Gastrocnemius medialis (tissue), 4 donors: ENCODE results near the gene ZNF587B. TPM values are rescaled to one million over a fixed set of nuclear protein-coding genes. Genes with fewer than 3 reads are reported as not detected.

ENCODE experiments used
- ATAC-seq, 2 donors: fragments of 150-250 bp; one replicate each; pipeline ENCODE4 v1.9.1; 2016
- DNase-seq, 2 donors: peaks; one replicate each; pipeline ENCODE4 v3.0.0-alpha.2; 2019
- H3K27ac ChIP-seq, 4 donors: fragments of 200-600 bp; sonication (generic); 1 replicate in 1 of 4; 2 replicates in 3 of 4; pipeline ENCODE4 v1.5.1; 2016 to 2018; ENCODE audit warnings: mild to moderate bottlenecking in 2 of 4, moderate library complexity in 1 of 4
- H3K27me3 ChIP-seq, 3 donors: fragments of 200-600 bp; sonication (generic) in 2 of 3; 1 replicate in 1 of 3; 2 replicates in 2 of 3; pipeline versions ENCODE4 v1.5.1 to v1.6.0; 2016 to 2019; ENCODE audit warnings: mild to moderate bottlenecking in 1 of 3, moderate library complexity in 1 of 3
- H3K36me3 ChIP-seq, 2 donors: fragments of 200-600 bp; sonication (generic) in 1 of 2; one replicate each; pipeline ENCODE4 v1.5.1; 2017 to 2018
- H3K4me1 ChIP-seq, 2 donors: fragments of 200-600 bp; sonication (generic) in 1 of 2; one replicate each; pipeline ENCODE4 v1.5.1; 2016 to 2017; ENCODE audit warnings: mild to moderate bottlenecking in 2 of 2
- H3K4me3 ChIP-seq, 4 donors: fragments of 200-600 bp; sonication (generic) in 3 of 4; 1 replicate in 1 of 4; 2 replicates in 3 of 4; pipeline ENCODE4 v1.5.1; 2016 to 2019; ENCODE audit warnings: mild to moderate bottlenecking in 2 of 4
- H3K9me3 ChIP-seq, 3 donors: fragments of 200-600 bp; sonication (generic) in 2 of 3; 1 replicate in 1 of 3; 2 replicates in 2 of 3; pipeline ENCODE4 v1.5.1; 2016 to 2019
- CTCF ChIP-seq, 5 experiments: fragments of 450-650 bp in 3 of 5; fragments of 200-600 bp in 2 of 5; sonication (generic) in 2 of 5; IDR thresholded peaks in 4 of 5; conservative IDR thresholded peaks in 1 of 5; 1 replicate in 4 of 5; 2 replicates in 1 of 5; pipeline ENCODE4 v1.5.1; 2016 to 2019; ENCODE audit warnings: antibody characterized with exemption in 5 of 5, mild to moderate bottlenecking in 3 of 5, moderate library complexity in 3 of 5
- POLR2A ChIP-seq, 2 donors: fragments of 450-650 bp; IDR thresholded peaks; one replicate each; pipeline ENCODE4 v1.6.1; 2017; ENCODE audit warnings: antibody characterized with exemption in 2 of 2, mild to moderate bottlenecking in 2 of 2, moderate library complexity in 2 of 2
- in situ Hi-C, 4 donors: fragments of 200-750 bp; cut with MboI; loops; one replicate each; pipeline versions ENCODE4 v1.15.0 to v1.8.0; 2017; ENCODE audit warnings: low sequenced_read_pairs in 4 of 4
- intact Hi-C: fragments of 100-400 bp; cut with DNase I; formaldehyde crosslinking; loops from one replicate; pipeline ENCODE4 v1.15.1; 2023; ENCODE audit warnings: low total_unique reads
- total RNA-seq, 4 donors: library from RNA; depleted of rRNA; stranded (reverse); fragments of >200 nt; gene quantifications; one replicate each; pipeline versions ENCODE4 v1.1.0 to v1.2.3, GENCODE V29; 2016

ZNF587B gene
- 1 to 10 TPM; 2.1 to 9.6 (median 6.3) TPM for total RNA-seq

DNA sequence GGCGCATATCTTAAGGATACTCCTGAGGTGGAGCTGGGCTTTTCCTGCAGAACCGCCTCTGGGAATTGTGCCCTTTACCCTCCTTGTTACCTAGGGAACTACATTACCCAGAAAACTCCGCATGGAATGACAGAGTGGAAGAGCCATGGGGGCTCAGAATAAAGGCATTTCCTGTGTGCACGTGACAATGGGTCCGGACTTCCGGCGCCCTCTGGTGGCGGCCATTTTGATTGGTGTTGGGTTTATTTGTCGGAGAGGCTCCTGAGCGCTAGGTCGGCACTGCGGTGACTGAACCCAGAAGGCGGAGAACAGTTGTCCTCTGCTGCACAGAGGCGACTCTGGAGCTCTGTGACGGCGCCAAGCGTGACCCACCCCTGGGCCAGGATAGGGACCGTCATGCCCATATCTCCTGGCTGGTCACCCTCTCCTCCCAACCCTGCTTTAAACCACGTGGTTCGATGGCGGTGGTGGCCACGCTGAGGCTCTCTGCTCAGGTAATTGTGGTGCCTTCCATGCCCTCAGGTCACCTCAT lies at the start of gene ZNF587B:
Gene ZNF587B (plus strand): TSS at position 229 of the 532 bp plus-strand sequence. CDS start 230 bp downstream, at position 459.
- TF ChIP-seq POLR2A (IDR thresholded peaks at IDR 0.05): no peak
- peak; percentile 27 to 46 (median 42) for TF ChIP-seq CTCF (IDR thresholded peaks at IDR 0.05 in 4 of 5, conservative IDR thresholded peaks at IDR 0.05 in 1 of 5)
- peak within 1 kb of the TSS; percentile 43 to 58 (median 46) for H3K4me3 ChIP-seq
- no peaks in the 10 kb centered on the region for H3K9me3 ChIP-seq
- DNase-seq (peak; percentile 5 to 72), ATAC-seq (peak; percentile 91 to 93)
- peaks cover 3 to 6% of the 10 kb centered on the region in 2 donors for H3K4me1 ChIP-seq
- in situ Hi-C loops (loop anchor here in 1 of 4 donors (25.0 kb wide), 1 partner anchor 93 kb away; the partner anchor contains the start of genes ZNF671 and ZNF776), intact Hi-C loops (no loop called here)
- H3K27ac ChIP-seq: peak within 1 kb of the TSS; percentile 69 to 81 (median 77)
- H3K36me3 ChIP-seq: no peaks in the 10 kb centered on the region
- H3K27me3 ChIP-seq: no peaks in the 10 kb centered on the region

DNA sequence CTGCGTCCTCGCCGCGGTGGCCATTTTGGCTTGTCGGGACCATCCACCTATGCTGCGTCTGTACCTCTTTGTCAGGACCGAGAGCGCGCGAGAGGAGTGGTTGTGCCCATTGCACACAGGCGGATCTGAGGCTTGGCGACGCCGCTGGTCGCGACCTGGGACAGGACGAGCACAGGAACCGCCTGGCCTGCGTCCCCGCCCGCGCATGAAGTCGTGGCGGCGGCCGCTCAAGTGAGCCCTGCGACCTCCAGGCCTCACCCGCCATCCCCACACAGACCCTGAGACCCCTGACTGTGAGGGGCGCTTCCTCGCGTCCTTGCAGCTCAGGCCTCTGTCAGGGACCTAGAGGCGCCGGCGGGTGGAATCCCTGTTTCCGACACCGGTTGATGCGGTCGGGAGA lies 43.8 kb upstream of the ZNF587B start:
- H3K9me3 ChIP-seq: no peaks in the 10 kb centered on the region
- H3K4me3 ChIP-seq: no peak overlapping the region
- no peaks in the 10 kb centered on the region for H3K27me3 ChIP-seq
- in situ Hi-C loops: no loop called here
- H3K4me1 ChIP-seq: no peaks in the 10 kb centered on the region
- peaks cover 0 to 44% of the 10 kb centered on the region in 2 donors for H3K36me3 ChIP-seq
- ATAC-seq (no peak), DNase-seq (no peak)
- H3K27ac ChIP-seq: peak overlapping the region in 1 of 4 donors; percentile 12
- intact Hi-C loops: no loop called here
- TF ChIP-seq POLR2A (IDR thresholded peaks at IDR 0.05) (no peak), CTCF (IDR thresholded peaks at IDR 0.05 in 4 of 5, conservative IDR thresholded peaks at IDR 0.05 in 1 of 5) (no peak)

GRCh38 chr19:57786906-57787305 lies 43.2 kb upstream of the ZNF587B start:
- Histone ChIP-seq H3K9me3 (no peaks in the 10 kb centered on the region), H3K27ac (peak overlapping the region in 1 of 4 donors; percentile 12), H3K27me3 (no peaks in the 10 kb centered on the region), H3K4me1 (no peaks in the 10 kb centered on the region), H3K4me3 (no peak overlapping the region), H3K36me3 (peaks cover 0 to 38% of the 10 kb centered on the region in 2 donors)
- TF ChIP-seq POLR2A (IDR thresholded peaks at IDR 0.05) (no peak), CTCF (IDR thresholded peaks at IDR 0.05 in 4 of 5, conservative IDR thresholded peaks at IDR 0.05 in 1 of 5) (no peak)
- in situ Hi-C loops: no loop called here
- intact Hi-C loops: no loop called here
- no peak for DNase-seq
- peak in 1 of 2 donors; percentile 33 for ATAC-seq

- H3K9me3 ChIP-seq: no peaks in the 10 kb centered on the region
- intact Hi-C loops: no loop called here
- H3K27me3 ChIP-seq: no peaks in the 10 kb centered on the region
- peak overlapping the region in 1 of 4 donors; percentile 41 for H3K27ac ChIP-seq
- no peak overlapping the region for H3K4me3 ChIP-seq
- TF ChIP-seq CTCF (IDR thresholded peaks at IDR 0.05 in 4 of 5, conservative IDR thresholded peaks at IDR 0.05 in 1 of 5) (no peak), POLR2A (IDR thresholded peaks at IDR 0.05) (no peak)
- DNase-seq (no peak), ATAC-seq (peak in 1 of 2 donors; percentile 51)
- in situ Hi-C loops: no loop called here
- peaks cover 0 to 34% of the 10 kb centered on the region in 2 donors for H3K36me3 ChIP-seq
- peaks cover 0 to 5% of the 10 kb centered on the region in 2 donors for H3K4me1 ChIP-seq
These were observed 41.9 kb upstream of the ZNF587B start for GRCh38 chr19:57788114-57788692.
